ENCODE data around the gene ODF4. TPM values are rescaled to one million over a fixed set of nuclear protein-coding genes. Genes with fewer than 3 reads are reported as not detected.

Gene ODF4
- total and polyA plus RNA-seq, 2 of the 13 experiments (the other 11 are each of a cell fraction or from before 2014, with no cell fraction given), result not detected

GRCh38 chr17:8326511-8327302 lies 12.9 kb upstream of the ODF4 start (continued):
- TF ChIP-seq AHR (CRISPR knock-in tag; IDR thresholded peaks at IDR 0.05) (peak; percentile 46; the same call in 1 of the 2 replicates), SIN3B (IDR thresholded peaks at IDR 0.05; ENCODE audit: low read length) (no peak), ZNF543 (CRISPR knock-in tag; IDR thresholded peaks at IDR 0.05) (peak; percentile 70; the same call in 1 of the 2 replicates), MAFK (conservative IDR thresholded peaks at IDR 0.05 in 1 of 2, IDR thresholded peaks at IDR 0.05 in 1 of 2; ENCODE audit: low read length in 2 of 2) (no peak), ZSCAN21 (CRISPR knock-in tag; IDR thresholded peaks at IDR 0.05; ENCODE audit: borderline replicate concordance) (peak; percentile 55; the same call in 1 of the 2 replicates), ZNF773 (CRISPR knock-in tag; IDR thresholded peaks at IDR 0.05; ENCODE audit: borderline replicate concordance) (no peak), TFDP2 (CRISPR knock-in tag; IDR thresholded peaks at IDR 0.05) (0 out of 2 replicates have a peak, but pooled peaks have one; percentile 21), USF2 (IDR thresholded peaks at IDR 0.05; ENCODE audit: low read depth, low read length) (no peak), USF2 (CRISPR knock-in tag; IDR thresholded peaks at IDR 0.05; ENCODE audit: borderline replicate concordance) (no peak), ZBTB39 (CRISPR knock-in tag; IDR thresholded peaks at IDR 0.05) (no peak), HIVEP1 (CRISPR knock-in tag; IDR thresholded peaks at IDR 0.05) (0 out of 2 replicates have a peak, but pooled peaks have one; percentile 48), NFATC3 (CRISPR knock-in tag; IDR thresholded peaks at IDR 0.05) (no peak), HMGXB4 (CRISPR knock-in tag; IDR thresholded peaks at IDR 0.05; ENCODE audit: borderline replicate concordance in 1 of 2, low read depth in 1 of 2) (0 out of 4 replicates have a peak, but pooled peaks of 1 of the 2 experiments have one; percentile 49)
